Astrocyte of the spinal cord (primary cell): ENCODE measurements around the gene SIRT3.
"Not testable (repeated sequence)": the region's sequence is repeated elsewhere in the genome, so short reads cannot be mapped to it uniquely, and the experiment has no call there.

Experiments used
- DNase-seq: peaks from one replicate; pipeline ENCODE4 v3.0.0; 2011; ENCODE audit warnings: low read depth, low spot score
- H3K4me3 ChIP-seq: 2 replicates; pipeline ENCODE4 v1.5.1; 2011; ENCODE audit warnings: low read depth, mild to moderate bottlenecking, low read length, moderate library complexity
- CTCF ChIP-seq: IDR thresholded peaks from 2 replicates; pipeline ENCODE4 v1.5.1; 2012; ENCODE audit warnings: low read depth, mild to moderate bottlenecking, low read length, inconsistent platforms
- in situ Hi-C: cut with HindIII; loops from 2 replicates; pipeline ENCODE4 v1.10.0; 2017; ENCODE audit warnings: low sequenced_read_pairs

The SIRT3 gene

DNA sequence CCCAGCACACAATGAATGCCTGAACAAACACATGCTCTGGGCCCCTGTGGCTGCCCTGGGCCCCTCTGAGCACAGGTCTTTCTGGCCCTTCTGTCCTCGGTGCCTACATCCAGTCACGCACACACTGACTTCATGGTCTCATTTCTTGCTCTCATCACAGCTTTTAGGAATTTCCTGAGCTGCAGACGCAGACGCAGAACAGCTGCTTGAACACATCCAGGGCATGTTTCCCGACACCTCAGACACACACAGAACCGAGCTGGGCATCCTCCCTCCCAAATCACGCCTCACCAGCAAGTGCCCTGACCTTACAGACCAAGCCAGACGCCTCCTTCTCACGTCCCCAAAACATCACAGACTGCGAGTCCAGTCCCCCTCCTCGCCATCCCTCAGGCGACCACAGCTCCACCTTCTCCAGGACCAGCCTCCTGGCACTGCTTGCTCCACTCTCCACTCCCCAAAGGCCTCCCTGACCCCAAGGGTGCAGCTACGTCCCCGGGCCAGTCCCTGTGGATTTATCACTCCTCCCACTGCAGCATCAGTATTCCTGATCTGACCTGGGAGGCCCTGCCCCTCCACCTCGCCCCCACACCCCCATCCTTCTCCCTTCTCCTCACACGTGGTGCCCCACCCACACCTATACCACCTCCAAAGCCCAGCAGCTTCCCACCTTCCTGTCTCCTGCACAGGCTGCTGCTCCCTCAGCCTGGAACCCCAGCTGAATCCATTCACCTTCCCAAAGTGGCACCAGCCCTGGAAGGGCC, 12.9 kb downstream of the SIRT3 start:
- in situ Hi-C loops: no loop called here
- TF ChIP-seq CTCF: no peak
- no peak for DNase-seq
- H3K4me3 ChIP-seq: no peak overlapping the region

DNA sequence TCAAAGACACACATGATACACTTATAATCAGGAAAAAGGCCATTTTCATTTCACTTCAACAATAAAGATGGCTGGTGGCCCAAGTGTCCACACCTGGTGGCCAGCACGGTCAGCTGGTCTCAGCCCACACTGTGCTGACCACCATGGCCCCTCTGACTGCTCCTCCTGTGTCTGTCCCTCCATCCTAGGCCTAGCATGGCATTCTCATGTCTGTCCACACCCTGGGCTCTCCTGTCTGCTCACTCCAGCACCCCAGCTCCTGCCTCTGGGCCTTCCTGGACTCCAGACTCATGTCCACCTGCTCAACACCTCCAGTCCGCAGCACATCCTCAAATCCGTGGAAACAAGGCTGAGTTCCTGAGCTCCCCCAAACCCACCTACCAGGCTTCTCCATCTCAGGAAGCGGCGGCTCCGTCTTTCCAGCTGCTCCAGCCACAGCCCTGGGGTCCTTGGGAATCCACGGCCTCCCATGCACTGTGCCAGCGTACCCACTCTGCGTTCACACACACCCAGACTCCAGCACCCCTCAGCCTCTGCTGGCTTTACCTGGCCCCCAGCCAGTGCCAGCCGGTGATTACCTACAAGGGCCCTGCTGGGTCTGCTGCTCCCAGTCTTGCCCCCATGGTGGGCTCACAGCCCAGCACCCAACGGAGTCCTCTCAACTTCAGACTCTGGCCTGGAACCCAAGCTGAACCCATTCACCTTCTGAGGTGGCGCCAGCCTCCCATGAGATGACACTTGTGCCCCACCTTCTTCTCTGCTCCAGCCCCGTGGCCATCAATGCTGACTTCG, 13.9 kb downstream of the SIRT3 start:
- H3K4me3 ChIP-seq: no peak overlapping the region
- no peak for TF ChIP-seq CTCF
- no peak for DNase-seq
- in situ Hi-C loops: no loop called here

- no peak overlapping the region for H3K4me3 ChIP-seq
- in situ Hi-C loops: no loop called here
- TF ChIP-seq CTCF: no peak
- no peak for DNase-seq
These were observed 14.6 kb downstream of the SIRT3 start for GRCh38 chr11:221539-221938.

GRCh38 chr11:220641-221215, 15.4 kb downstream of the SIRT3 start:
- H3K4me3 ChIP-seq, in situ Hi-C loops, DNase-seq: not testable (repeated sequence)

- H3K4me3 ChIP-seq: no peak overlapping the region
- in situ Hi-C loops: no loop called here
- TF ChIP-seq CTCF: no peak
- no peak for DNase-seq
These were observed 17.1 kb downstream of the SIRT3 start for GRCh38 chr11:218815-219593.

GRCh38 chr11:217704-218103, 18.4 kb downstream of the SIRT3 start:
- in situ Hi-C loops: no loop called here

More at GRCh38 chr11:217704-218103, 18.4 kb downstream of the SIRT3 start:
- no peak for DNase-seq
- H3K4me3 ChIP-seq: no peak overlapping the region
- TF ChIP-seq CTCF: no peak
